ENCODE data around the gene EPS8. TPM values are rescaled to one million over a fixed set of nuclear protein-coding genes. Genes with fewer than 3 reads are reported as not detected.

EPS8 gene
- total and polyA plus RNA-seq, 12 donors: 11.4 to 76.8 (median 26.7) TPM

- Histone ChIP-seq H3K4me3 (no peak overlapping the region), H3K9me3 (replicated peaks in 1 of 3) (peaks cover 0 to 6% (median 0%) of the 10 kb centered on the region in 3 donors), H3K27ac (no peak overlapping the region), H3K27me3 (no peaks in the 10 kb centered on the region), H3K4me1 (replicated peaks in 1 of 2) (no peaks in the 10 kb centered on the region), H3K36me3 (replicated peaks in 1 of 2) (no peaks in the 10 kb centered on the region)
- TF ChIP-seq POLR2A (IDR thresholded peaks at IDR 0.05) (no peak), CTCF (IDR thresholded peaks at IDR 0.05) (no peak)
- intact Hi-C loops (cut with DNase I): no loop called here
- WGBS, 4 donors: 84 to 92% (median 88%) methylated on average over 1 of the region's 1 CpG
- no peak for DNase-seq
Measured at GRCh38 chr12:15818418-15818817, 29.2 kb upstream of the EPS8 start.

GRCh38 chr12:15815730-15816129 lies 26.5 kb upstream of the EPS8 start:
- H3K27me3 ChIP-seq: no peaks in the 10 kb centered on the region
- DNase-seq: no peak
- no peaks in the 10 kb centered on the region for H3K36me3 ChIP-seq (replicated peaks in 1 of 2)
- H3K4me3 ChIP-seq: no peak overlapping the region
- 65 to 84% (median 72%) methylated on average over 2 of the region's 2 CpGs for WGBS, 4 donors
- no peak overlapping the region for H3K27ac ChIP-seq
- no peaks in the 10 kb centered on the region for H3K4me1 ChIP-seq (replicated peaks in 1 of 2)
- intact Hi-C loops (cut with DNase I): no loop called here
- TF ChIP-seq CTCF (IDR thresholded peaks at IDR 0.05): no peak
- H3K9me3 ChIP-seq (replicated peaks in 1 of 3): peaks cover 0 to 6% (median 0%) of the 10 kb centered on the region in 3 donors

GRCh38 chr12:15811214-15812127 lies 22.3 kb upstream of the EPS8 start:
- Histone ChIP-seq H3K4me3 (no peak overlapping the region), H3K27me3 (no peaks in the 10 kb centered on the region), H3K36me3 (replicated peaks in 1 of 2) (no peaks in the 10 kb centered on the region), H3K4me1 (replicated peaks in 1 of 2) (no peaks in the 10 kb centered on the region), H3K9me3 (replicated peaks in 1 of 3) (no peaks in the 10 kb centered on the region), H3K27ac (no peak overlapping the region)
- DNase-seq: no peak
- no peak for TF ChIP-seq CTCF (IDR thresholded peaks at IDR 0.05)
- no peak for TF ChIP-seq POLR2A (IDR thresholded peaks at IDR 0.05)
- 59 to 74% (median 68%) methylated on average over 2 of the region's 2 CpGs for WGBS, 4 donors
- intact Hi-C loops (cut with DNase I): no loop called here

GRCh38 chr12:15808652-15809051 lies 19.5 kb upstream of the EPS8 start:
- Histone ChIP-seq H3K9me3 (replicated peaks in 1 of 3) (no peaks in the 10 kb centered on the region), H3K27me3 (no peaks in the 10 kb centered on the region), H3K36me3 (replicated peaks in 1 of 2) (no peaks in the 10 kb centered on the region), H3K4me1 (replicated peaks in 1 of 2) (no peaks in the 10 kb centered on the region), H3K4me3 (no peak overlapping the region), H3K27ac (no peak overlapping the region)
- intact Hi-C loops (cut with DNase I): no loop called here
- WGBS, 4 donors: 39 to 49% (median 43%) methylated on average over 3 of the region's 3 CpGs
- TF ChIP-seq CTCF (IDR thresholded peaks at IDR 0.05): no peak
- TF ChIP-seq POLR2A (IDR thresholded peaks at IDR 0.05): no peak
- no peak for DNase-seq

Measured in adrenal gland (tissue), 12 donors.